ENCODE measurements around the gene KLK11. TPM values are rescaled to one million over a fixed set of nuclear protein-coding genes. Genes with fewer than 3 reads are reported as not detected.

KLK11 gene
- total RNA-seq, 2 experiments from 2014 or later: not detected

- H3K4me3 Mint-ChIP-seq: no peak overlapping the region
- no peaks in the 10 kb centered on the region for H3K9me3 Mint-ChIP-seq (ENCODE audit: low read depth)
- H3K4me1 Mint-ChIP-seq: peaks cover 15% of the 10 kb centered on the region
- no peak for DNase-seq
- peaks cover 53% of the 10 kb centered on the region for H3K27me3 Mint-ChIP-seq
- ChIA-PET POLR2A (no interaction called here), CTCF (no interaction called here)
- intact Hi-C loops (cut with DNase I, micrococcal nuclease): no loop called here
- H3K36me3 Mint-ChIP-seq (ENCODE audit: low read depth): no peaks in the 10 kb centered on the region
- no peak for ATAC-seq
- H3K27ac Mint-ChIP-seq: no peak overlapping the region
These were observed 12.2 kb downstream of the KLK11 start for GRCh38 chr19:51014242-51014641.

GRCh38 chr19:51012661-51013190 is 13.7 kb downstream of the KLK11 start:
- ATAC-seq (no peak), DNase-seq (no peak)
- Mint-ChIP-seq H3K4me1 (peaks cover 9% of the 10 kb centered on the region), H3K27ac (no peak overlapping the region), H3K4me3 (no peak overlapping the region), H3K9me3 (ENCODE audit: low read depth) (no peaks in the 10 kb centered on the region), H3K36me3 (ENCODE audit: low read depth) (no peaks in the 10 kb centered on the region), H3K27me3 (peaks cover 46% of the 10 kb centered on the region)
- intact Hi-C loops (cut with DNase I, micrococcal nuclease): no loop called here
- ChIA-PET CTCF (no interaction called here), POLR2A (no interaction called here)

GRCh38 chr19:51010066-51010795 is 16.2 kb downstream of the KLK11 start:
- ChIA-PET CTCF (no interaction called here), POLR2A (no interaction called here)
- Mint-ChIP-seq H3K27ac (no peak overlapping the region), H3K4me1 (no peaks in the 10 kb centered on the region), H3K27me3 (peaks cover 32% of the 10 kb centered on the region), H3K36me3 (ENCODE audit: low read depth) (no peaks in the 10 kb centered on the region), H3K4me3 (no peak overlapping the region), H3K9me3 (ENCODE audit: low read depth) (no peaks in the 10 kb centered on the region)
- intact Hi-C loops (cut with DNase I, micrococcal nuclease): no loop called here
- ATAC-seq (no peak), DNase-seq (no peak)

GRCh38 chr19:51009061-51009891 is 17.1 kb downstream of the KLK11 start:
- CTCF ChIA-PET: no interaction called here
- ATAC-seq: no peak

GRCh38 chr19:51007488-51007887 is 18.9 kb downstream of the KLK11 start:
- Mint-ChIP-seq H3K4me3 (no peak overlapping the region), H3K36me3 (ENCODE audit: low read depth) (no peaks in the 10 kb centered on the region), H3K27ac (no peak overlapping the region), H3K4me1 (no peaks in the 10 kb centered on the region), H3K27me3 (peaks cover 21% of the 10 kb centered on the region), H3K9me3 (ENCODE audit: low read depth) (no peaks in the 10 kb centered on the region)
- ATAC-seq: no peak
- intact Hi-C loops (cut with DNase I, micrococcal nuclease): no loop called here
- ChIA-PET POLR2A (no interaction called here), CTCF (no interaction called here)
- no peak for DNase-seq

More at GRCh38 chr19:51009061-51009891, 17.1 kb downstream of the KLK11 start:
- POLR2A ChIA-PET: no interaction called here
- Mint-ChIP-seq H3K27ac (no peak overlapping the region), H3K4me1 (no peaks in the 10 kb centered on the region), H3K27me3 (peaks cover 25% of the 10 kb centered on the region), H3K9me3 (ENCODE audit: low read depth) (no peaks in the 10 kb centered on the region), H3K4me3 (no peak overlapping the region), H3K36me3 (ENCODE audit: low read depth) (no peaks in the 10 kb centered on the region)
- intact Hi-C loops (cut with DNase I, micrococcal nuclease): no loop called here
- DNase-seq: no peak

- H3K9me3 Mint-ChIP-seq (ENCODE audit: low read depth): no peaks in the 10 kb centered on the region
- ATAC-seq (no peak), DNase-seq (no peak)
- no peaks in the 10 kb centered on the region for H3K36me3 Mint-ChIP-seq (ENCODE audit: low read depth)
- ChIA-PET POLR2A (no interaction called here), CTCF (no interaction called here)
- H3K27ac Mint-ChIP-seq: no peak overlapping the region
- intact Hi-C loops (cut with DNase I, micrococcal nuclease): no loop called here
- H3K27me3 Mint-ChIP-seq: peaks cover 29% of the 10 kb centered on the region
- H3K4me3 Mint-ChIP-seq: no peak overlapping the region
- H3K4me1 Mint-ChIP-seq: no peaks in the 10 kb centered on the region
These were observed 20.0 kb downstream of the KLK11 start for GRCh38 chr19:51006406-51006805.

GRCh38 chr19:51005248-51005647 is 21.2 kb downstream of the KLK11 start:
- POLR2A ChIA-PET: no interaction called here
- DNase-seq (no peak), ATAC-seq (no peak)
- Mint-ChIP-seq H3K36me3 (ENCODE audit: low read depth) (no peaks in the 10 kb centered on the region), H3K9me3 (ENCODE audit: low read depth) (no peaks in the 10 kb centered on the region), H3K27ac (no peak overlapping the region), H3K4me3 (no peak overlapping the region), H3K4me1 (no peaks in the 10 kb centered on the region), H3K27me3 (peaks cover 30% of the 10 kb centered on the region)
- intact Hi-C loops (cut with DNase I, micrococcal nuclease): no loop called here
- CTCF ChIA-PET: no interaction called here

GRCh38 chr19:51003316-51003715 is 23.1 kb downstream of the KLK11 start:
- no peaks in the 10 kb centered on the region for H3K4me1 Mint-ChIP-seq
- DNase-seq (no peak), ATAC-seq (no peak)
- H3K36me3 Mint-ChIP-seq (ENCODE audit: low read depth): no peaks in the 10 kb centered on the region
- ChIA-PET POLR2A (no interaction called here), CTCF (no interaction called here)
- H3K4me3 Mint-ChIP-seq: no peak overlapping the region
- intact Hi-C loops (cut with DNase I, micrococcal nuclease): no loop called here
- H3K27me3 Mint-ChIP-seq: peaks cover 30% of the 10 kb centered on the region
- H3K9me3 Mint-ChIP-seq (ENCODE audit: low read depth): no peaks in the 10 kb centered on the region
- no peak overlapping the region for H3K27ac Mint-ChIP-seq

GRCh38 chr19:51002542-51003311 is 23.7 kb downstream of the KLK11 start:
- H3K36me3 Mint-ChIP-seq (ENCODE audit: low read depth): no peaks in the 10 kb centered on the region
- H3K4me3 Mint-ChIP-seq: no peak overlapping the region
- intact Hi-C loops (cut with DNase I, micrococcal nuclease): no loop called here
- ChIA-PET CTCF (no interaction called here), POLR2A (no interaction called here)
- H3K9me3 Mint-ChIP-seq (ENCODE audit: low read depth): no peaks in the 10 kb centered on the region
- no peak overlapping the region for H3K27ac Mint-ChIP-seq
- ATAC-seq: peak; percentile 69
- peaks cover 33% of the 10 kb centered on the region for H3K27me3 Mint-ChIP-seq
- no peaks in the 10 kb centered on the region for H3K4me1 Mint-ChIP-seq
- DNase-seq: peak; percentile 69

GRCh38 chr19:51002089-51002532 is 24.3 kb downstream of the KLK11 start:
- Mint-ChIP-seq H3K27me3 (peaks cover 30% of the 10 kb centered on the region), H3K9me3 (ENCODE audit: low read depth) (no peaks in the 10 kb centered on the region), H3K4me3 (no peak overlapping the region), H3K4me1 (no peaks in the 10 kb centered on the region), H3K27ac (no peak overlapping the region), H3K36me3 (ENCODE audit: low read depth) (no peaks in the 10 kb centered on the region)
- intact Hi-C loops (cut with DNase I, micrococcal nuclease): no loop called here
- DNase-seq: no peak
- ChIA-PET CTCF (no interaction called here), POLR2A (no interaction called here)
- ATAC-seq: no peak

- H3K27me3 Mint-ChIP-seq: peaks cover 30% of the 10 kb centered on the region
- ChIA-PET CTCF (no interaction called here), POLR2A (no interaction called here)
- ATAC-seq: no peak
- no peaks in the 10 kb centered on the region for H3K9me3 Mint-ChIP-seq (ENCODE audit: low read depth)
- H3K36me3 Mint-ChIP-seq (ENCODE audit: low read depth): no peaks in the 10 kb centered on the region
- H3K4me3 Mint-ChIP-seq: no peak within 1 kb of the TSS
- H3K27ac Mint-ChIP-seq: no peak within 1 kb of the TSS
- intact Hi-C loops (cut with DNase I, micrococcal nuclease): no loop called here
- no peak for DNase-seq
- H3K4me1 Mint-ChIP-seq: no peaks in the 10 kb centered on the region
These were observed 24.9 kb downstream of the KLK11 start, which contains the start of gene KLK8 for GRCh38 chr19:51001515-51001914. TSS of gene KLK8 (minus strand) at chr19:51001604. CDS start at chr19:51001167, 437 bp downstream.
